H1 (cell line): ENCODE results near the gene GRK6. TPM values are rescaled to one million over a fixed set of nuclear protein-coding genes. Genes with fewer than 3 reads are reported as not detected.

Experiments used
- BCL11A ChIP-seq, 2 experiments: IDR thresholded peaks; one replicate each; pipeline ENCODE4 v1.6.1; 2011; ENCODE audit warnings: low read depth in 2 of 2, low read length in 2 of 2, mild to moderate bottlenecking in 2 of 2
- CTCF ChIP-seq, 3 experiments: IDR thresholded peaks; 1 replicate in 2 of 3; 2 replicates in 1 of 3; pipeline versions ENCODE4 v1.5.1 to v1.6.1; 2011; ENCODE audit warnings: low read length in 3 of 3, mild to moderate bottlenecking in 3 of 3, inconsistent platforms in 2 of 3, low read depth in 1 of 3, moderate library complexity in 1 of 3; ENCODE audit not compliant: insufficient read depth in 1 of 3; ENCODE audit errors: control extremely low read depth in 1 of 3
- NANOG ChIP-seq: IDR thresholded peaks from 2 replicates; pipeline ENCODE4 v1.6.1; 2011; ENCODE audit warnings: low read length, low read depth, mild to moderate bottlenecking, inconsistent platforms; ENCODE audit not compliant: insufficient read depth, poor library complexity, severe bottlenecking
- RBBP5 ChIP-seq: IDR thresholded peaks from 2 replicates; pipeline ENCODE4 v1.7.1; 2012; ENCODE audit warnings: low read depth, mild to moderate bottlenecking, inconsistent platforms, low read length, moderate library complexity, borderline replicate concordance
- RFX5 ChIP-seq: IDR thresholded peaks from 2 replicates; pipeline ENCODE4 v1.6.1; 2011; ENCODE audit warnings: low read depth, low read length, improper control_type of control experiment, borderline replicate concordance
- SUZ12 ChIP-seq: fragments of 200-600 bp; sonication (generic); IDR thresholded peaks from 2 replicates; pipeline ENCODE4 v1.6.1; 2012; ENCODE audit warnings: mild to moderate bottlenecking, inconsistent platforms, low read length, moderate library complexity, mixed read lengths
- polyA plus RNA-seq, 7 experiments: library from polyadenylated mRNA; depleted of rRNA in 3 of 7; stranded (reverse) in 5 of 7; unstranded in 2 of 7; fragments of >200 nt in 5 of 7; fragments of 200-250 nt in 2 of 7; gene quantifications; 1 replicate in 5 of 7; 2 replicates in 1 of 7; 4 replicates in 1 of 7; pipeline versions ENCODE4 v1.2.1 to v1.2.3, GENCODE V29; 2011 to 2013; ENCODE audit warnings: missing spikeins in 2 of 7, mixed read lengths in 2 of 7
- total RNA-seq: library from RNA; stranded (reverse); fragmentation: NEBNext Ultra II Directional; extraction: Animal tissue kit (Norgen Biotek cat#: 25700); gene quantifications from 2 replicates; pipeline ENCODE4 v1.2.1, GENCODE V29; 2021

The GRK6 gene
- total and polyA plus RNA-seq, 2 of the 8 experiments (the other 6 are each of a cell fraction or from before 2014, with no cell fraction given): 31.8 to 57.8 TPM

- TF ChIP-seq RFX5 (no peak), BCL11A (IDR thresholded peaks at IDR 0.05; ENCODE audit: low read depth in 2 of 2, low read length in 2 of 2) (no peak), NANOG (no peak), RBBP5 (0 out of 2 replicates have a peak, but pooled peaks have one; percentile 23), SUZ12 (peak; percentile 67; the same call in 1 of the 2 replicates), CTCF (IDR thresholded peaks at IDR 0.05; ENCODE audit: control extremely low read depth in 1 of 3, insufficient read depth in 1 of 3, low read depth in 1 of 3, low read length in 3 of 3) (peak in 2 of 3 experiments; percentile 49 to 61; a peak in 3 of 4 replicates)
Observed at GRCh38 chr5:177403792-177404640, 22.5 kb upstream of the GRK6 start (continued).
